NAMALWA (cell line): Measurements from ENCODE around the gene LYPD8.

Experiments
- DNase-seq: peaks from one replicate; pipeline ENCODE4 v3.0.0-alpha.2; 2015; ENCODE audit warnings: low spot score

Gene LYPD8

DNA sequence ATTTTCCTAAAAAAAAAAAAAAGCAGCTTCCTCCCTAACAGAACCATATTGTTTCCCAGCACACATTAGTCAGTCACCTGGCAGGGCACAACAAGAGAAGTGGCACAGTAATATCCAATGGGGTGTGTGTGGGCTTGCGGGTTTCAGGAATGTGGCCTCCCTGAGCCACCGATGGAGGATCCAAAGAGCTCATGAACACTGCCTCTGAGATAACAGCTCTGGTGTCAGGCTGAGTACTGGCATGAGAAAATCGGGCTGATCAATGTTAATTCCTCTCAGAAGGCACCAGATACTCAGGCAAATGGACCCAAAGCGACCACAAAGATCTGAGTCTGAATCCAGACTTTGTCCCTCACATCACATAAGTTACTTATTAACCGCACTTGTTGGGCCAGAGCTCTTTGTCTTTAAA lies 2.2 kb upstream of the LYPD8 start:
- DNase-seq, result no peak

DNA sequence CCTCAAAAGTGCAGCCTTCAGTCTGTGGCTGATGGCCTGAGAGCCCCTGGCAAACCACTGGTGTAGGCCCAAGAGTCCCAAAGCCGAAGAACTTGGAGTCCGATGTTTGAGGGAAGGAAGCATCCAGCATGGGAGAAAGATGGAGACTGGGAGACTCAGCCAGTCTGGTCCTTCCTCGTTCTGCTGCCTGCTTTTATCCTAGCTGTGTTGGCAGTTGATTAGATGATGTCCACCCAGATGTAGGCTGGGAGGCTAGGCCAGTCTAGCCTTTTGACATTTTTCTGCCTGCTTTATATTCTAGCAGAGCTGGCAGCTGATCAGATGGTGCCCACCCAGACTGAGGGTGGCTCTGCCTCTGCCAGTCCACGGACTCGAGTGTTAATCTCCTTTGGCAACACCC lies 1.1 kb upstream of the LYPD8 start:
- no peak for DNase-seq

DNA sequence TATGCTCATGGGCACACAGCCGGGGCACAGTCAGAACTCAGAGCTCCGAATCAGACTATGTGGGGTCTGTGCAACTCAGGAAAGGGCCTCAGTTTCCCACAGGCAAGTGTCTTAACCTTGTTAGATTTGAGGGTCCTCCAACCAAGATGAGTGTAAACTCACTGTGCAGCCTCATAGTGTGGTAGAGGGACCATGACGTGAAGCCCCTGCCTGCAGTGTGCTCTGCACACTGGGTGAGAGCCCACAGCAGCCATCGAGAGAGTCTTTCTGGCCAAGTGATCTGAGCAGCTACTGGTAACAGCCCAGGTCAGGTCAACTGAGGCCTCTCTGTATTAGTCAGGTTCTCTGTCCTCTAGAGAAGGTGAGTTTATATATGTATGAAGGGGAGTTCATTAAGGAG lies 592 bp upstream of the LYPD8 start:
- no peak for DNase-seq

DNA sequence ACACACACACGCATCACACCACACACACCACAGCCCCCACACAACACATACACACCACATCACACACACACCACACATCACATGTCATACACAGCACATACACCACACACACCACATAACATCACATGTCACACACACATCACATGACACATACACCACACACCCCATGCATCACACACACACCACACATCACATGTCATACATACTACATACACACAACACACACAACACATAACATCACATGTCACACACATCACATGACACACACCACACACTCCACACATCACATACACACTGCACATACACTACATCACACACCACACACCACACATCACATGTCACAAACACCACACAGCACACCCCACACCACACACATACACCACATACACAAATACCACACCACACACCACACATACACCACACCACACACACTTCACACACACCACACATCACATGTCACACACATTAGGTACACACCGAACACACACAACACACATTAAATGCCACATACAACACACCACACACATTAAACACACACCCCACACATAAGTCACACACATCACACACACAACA lies 1.8 kb downstream of the LYPD8 start:
- no peak for DNase-seq

DNA sequence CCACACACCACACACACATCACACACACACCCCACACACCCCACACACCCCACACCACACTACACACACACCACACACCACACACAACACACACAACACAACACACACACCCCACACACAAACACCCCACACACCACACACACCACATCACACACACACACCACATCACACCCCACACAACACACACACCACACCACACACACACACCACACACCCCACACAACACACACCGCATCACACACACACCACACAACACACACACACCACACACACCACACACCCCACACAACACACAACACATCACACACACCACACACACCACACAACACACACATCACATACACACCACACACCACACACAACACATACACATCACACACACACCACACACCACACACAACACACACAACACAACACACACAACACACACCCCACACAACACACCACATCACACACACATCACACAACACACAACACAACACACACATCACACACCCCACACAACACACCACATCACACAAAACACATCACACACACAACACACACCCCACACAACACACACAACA lies 2.4 kb downstream of the LYPD8 start:
- DNase-seq, result no peak

DNA sequence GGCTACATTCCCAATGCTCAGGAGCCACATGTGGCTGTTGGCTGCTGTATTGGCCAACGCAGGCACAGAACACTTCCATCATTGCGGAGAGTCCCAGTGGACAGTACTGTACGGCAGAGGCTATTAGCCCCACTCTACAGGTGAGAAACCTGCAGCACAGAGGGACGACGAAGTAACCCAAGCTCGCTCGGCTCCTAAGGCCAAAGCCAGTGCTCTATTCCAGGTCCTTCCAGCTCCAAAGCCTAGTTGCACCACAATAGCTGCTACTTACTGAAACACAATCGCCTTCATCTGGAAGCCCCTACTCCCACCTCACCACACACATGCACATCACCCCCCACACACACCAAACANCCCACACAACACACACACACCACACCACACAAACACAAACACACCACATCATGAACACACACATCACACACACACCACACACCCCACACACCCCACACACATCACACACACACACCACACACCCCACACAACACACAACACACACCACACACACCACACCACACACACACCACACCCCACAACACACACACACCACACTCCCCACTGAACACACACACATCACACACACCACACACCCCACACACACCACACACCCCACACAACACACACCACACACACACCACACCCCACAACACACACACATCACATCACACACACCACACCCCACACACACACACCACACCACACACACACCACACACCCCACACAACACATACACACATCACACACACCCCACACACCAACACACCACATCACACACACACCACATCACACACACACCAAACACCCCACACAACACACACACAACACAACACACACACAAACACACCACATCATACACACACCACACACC lies 3.2 kb downstream of the LYPD8 start:
- peak; percentile 44 for DNase-seq

DNA sequence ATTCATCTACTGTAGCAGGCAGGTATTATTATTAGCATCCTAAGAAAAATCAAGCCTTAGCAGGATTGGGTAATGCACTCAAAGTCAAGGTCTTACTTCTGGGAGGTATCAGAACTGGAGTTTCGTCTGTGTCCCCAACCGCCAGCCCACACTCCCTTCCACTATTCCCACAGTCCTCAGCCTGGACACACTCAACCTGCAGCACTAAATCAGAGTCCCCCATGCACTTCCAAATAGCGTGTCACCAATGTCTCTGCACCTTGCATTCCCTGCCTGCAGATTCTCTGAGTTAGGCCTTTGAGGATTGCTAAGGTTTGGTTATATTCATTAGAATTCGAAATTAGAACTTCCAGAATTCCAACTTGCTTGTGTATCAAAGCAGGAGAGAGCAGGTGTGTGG lies 3.9 kb downstream of the LYPD8 start:
- DNase-seq, result peak; percentile 12

DNA sequence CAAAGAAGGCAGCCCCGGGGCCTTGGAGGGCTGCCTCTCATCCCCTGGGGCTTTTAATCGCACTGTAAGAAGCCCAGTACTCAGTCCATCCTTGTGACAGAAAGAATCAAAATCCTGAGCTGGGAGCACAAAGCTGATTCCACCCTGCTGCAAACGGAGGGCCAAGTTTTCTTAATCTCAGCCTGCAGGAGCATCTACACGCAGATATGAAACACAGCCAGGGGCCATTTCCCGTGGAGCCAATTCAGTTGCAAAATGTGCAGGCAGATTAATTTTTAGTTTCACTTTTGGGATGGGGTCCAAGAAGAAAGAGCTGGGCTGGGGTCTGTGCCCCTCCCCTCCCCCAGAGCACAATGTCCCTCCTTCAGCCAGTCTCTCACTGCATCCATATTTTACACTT lies 4.4 kb downstream of the LYPD8 start:
- no peak for DNase-seq

DNA sequence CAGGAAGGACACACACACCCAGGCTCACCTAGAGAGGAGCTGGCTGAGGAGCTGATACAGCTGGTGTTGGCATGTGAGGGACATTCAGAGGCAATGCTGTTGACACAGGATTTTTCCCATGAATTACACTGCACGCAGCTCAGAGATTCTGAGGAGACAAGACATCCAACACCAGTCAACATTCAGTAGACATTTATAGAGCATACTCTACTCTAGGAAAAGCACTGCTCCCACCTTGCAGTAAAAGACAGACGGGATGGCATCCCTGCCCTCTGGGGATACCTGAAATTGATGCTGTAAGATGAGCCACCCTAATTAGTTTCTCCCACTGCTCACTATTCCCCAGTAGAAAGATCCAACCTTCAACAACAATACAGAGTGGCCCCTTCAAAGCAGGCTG lies 5.1 kb downstream of the LYPD8 start:
- no peak for DNase-seq

DNA sequence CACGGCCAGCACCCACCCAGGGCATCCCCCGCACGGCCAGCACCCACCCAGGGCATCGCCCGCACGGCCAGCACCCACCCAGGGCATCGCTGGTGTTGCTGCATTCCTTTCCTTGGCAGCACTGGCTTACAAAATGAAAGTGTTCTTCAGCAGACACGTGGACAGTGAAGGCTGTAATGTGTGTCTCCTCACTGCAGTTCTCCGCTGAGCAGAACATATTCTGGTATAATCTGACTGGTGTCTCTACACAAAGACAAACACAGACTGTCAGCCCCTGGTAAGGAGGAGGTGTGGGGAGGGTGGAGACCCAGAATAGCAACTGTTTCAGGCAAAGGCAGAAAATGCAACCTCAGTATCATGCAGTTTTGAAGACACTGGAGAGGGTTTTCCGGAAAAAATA lies 7.3 kb downstream of the LYPD8 start:
- no peak for DNase-seq

DNA sequence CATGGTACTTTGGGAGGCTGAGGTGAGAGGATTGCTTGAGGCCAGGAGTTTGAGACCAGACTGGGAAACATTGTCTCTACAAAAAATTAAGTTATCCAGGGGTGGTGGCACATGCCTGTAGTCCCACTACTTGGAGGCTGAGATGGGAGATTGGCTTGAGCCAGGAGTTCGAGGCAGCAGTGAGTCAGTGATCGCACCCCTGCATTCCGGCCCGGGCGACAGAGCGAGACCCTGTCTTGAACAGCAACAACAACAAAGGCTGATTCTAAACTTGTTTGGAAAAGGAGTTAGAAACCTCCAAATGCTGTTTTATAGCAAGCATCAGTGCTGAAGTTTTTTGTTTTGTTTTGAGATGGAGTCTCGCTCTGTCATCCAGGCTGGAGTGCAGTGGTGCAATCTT lies 14.7 kb downstream of the LYPD8 start:
- DNase-seq, result no peak

DNA sequence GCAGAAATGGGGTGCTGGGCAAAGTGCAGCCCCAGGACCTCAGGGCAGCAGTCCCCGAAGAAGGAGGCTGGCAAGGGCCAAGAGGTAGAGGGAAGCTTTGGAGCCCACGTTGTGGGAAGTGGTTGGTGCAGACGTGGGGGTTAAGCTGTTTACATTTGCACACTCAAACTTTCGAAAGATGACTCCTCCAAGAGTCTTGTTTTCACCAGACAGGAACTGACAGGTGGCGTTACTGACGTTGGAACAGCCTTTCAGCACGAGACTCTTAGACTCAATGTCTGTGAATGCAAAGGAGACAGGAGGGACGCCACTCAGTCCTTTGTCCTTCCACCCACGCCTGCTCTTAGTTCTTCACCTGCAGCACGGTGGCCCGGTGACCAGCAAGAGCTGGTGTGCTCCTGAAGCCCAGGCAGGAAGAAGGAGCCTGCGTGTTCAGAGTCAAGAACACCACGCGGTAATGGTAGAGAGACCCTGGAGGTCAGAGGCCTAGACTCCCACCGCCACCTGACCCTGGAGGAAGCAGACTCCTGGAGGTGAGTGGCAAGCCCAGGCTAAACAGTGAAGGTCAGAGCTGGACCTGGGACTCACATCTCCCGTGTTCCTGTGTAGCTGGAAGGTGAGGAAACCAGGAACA lies 15.9 kb downstream of the LYPD8 start:
- no peak for DNase-seq

DNA sequence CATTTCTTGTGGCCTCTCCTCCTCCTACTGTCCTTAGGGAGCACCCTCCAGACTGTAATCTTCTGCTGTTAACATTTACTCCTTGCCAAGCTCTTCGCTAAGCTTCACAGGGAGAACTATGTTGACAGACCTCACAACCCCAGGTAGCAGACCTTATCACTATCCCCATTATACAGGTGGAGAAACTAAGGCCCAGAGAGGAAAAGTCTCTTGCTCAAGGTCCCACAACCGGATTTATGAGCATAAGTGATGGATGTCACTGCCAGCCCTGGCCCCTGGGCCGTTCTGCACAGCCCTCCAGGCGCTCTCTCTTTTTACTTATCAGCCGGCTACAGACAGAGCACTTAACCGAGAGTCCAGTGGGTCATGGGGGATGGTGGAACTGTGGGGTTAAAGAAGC lies 18.1 kb downstream of the LYPD8 start:
- DNase-seq, result no peak

DNA sequence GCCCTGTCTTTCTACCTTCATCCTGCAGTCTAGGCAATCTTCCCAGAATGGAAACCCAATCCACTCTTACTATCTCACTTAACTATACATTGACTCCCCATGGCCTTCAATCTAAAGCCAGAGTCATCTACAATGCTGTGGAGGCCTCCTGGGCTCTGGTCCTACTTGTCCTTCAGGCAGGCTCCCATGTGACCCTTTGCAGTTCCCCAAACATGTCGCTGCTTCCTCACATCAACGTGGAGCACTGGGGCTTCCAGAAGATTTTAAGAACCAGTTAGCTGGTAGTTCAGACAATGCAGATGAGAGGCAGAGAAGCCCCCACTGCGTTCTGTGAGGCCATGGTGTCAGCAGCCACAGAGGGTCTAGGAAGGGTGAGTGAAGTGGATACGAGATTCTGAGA lies 18.6 kb downstream of the LYPD8 start:
- no peak for DNase-seq

DNA sequence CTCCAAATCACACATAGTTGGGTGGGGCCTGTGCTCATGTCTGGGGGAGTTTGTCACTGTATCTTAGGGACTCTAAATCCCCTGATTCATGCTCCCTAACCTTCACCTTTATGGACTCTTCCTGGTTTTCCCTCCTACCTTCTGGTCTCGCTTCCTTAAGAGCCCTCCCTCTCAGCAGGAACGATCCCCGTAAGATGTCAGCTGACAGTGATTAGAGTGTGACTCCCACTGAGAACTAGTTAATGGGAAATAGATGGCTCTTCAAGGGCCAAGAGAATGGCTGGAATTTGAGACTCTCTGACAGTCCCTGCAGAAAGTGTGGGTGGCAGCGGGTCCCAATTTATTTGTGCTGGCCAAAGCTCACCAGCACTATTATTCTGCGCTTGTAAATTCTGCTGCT lies 22.0 kb downstream of the LYPD8 start:
- DNase-seq, result no peak

DNA sequence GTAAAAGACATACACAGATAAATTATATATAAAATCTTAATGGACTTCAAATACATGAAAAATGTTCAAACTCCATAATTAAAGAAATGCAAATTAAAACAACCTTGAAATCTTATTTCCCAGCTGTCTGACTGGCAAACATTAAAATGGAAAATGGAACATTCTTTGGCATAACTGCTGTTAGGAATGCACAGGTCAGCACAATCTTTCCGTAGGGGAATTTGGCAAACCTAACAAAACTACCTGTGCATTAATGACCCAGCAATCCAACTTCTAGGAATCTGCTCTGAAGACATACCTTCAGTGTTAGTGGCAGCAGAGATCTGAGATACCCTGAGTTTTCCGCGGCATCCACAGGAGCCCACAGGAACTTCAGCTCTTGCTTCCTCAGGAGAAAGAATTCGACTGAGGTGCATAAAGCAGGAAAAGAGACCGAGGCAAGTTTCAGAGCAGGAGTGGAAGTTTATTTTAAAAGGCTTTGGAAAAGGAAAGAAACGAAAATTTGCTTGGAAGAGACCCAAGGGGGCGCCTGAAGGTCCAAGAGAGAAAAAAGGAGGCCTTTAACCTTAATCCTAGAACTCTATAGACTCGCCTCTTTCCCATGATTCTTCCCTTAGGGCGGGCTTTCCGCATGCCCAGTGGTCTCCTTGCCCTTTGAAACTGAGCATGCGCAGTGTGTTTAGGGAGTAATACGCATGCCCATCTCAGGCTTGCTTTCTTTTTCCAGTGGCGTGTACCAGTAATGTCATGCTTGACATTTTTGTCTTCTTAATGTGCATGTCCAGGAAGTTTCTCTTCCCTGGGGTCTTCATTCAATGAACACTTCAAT lies 24.8 kb downstream of the LYPD8 start:
- no peak for DNase-seq

DNA sequence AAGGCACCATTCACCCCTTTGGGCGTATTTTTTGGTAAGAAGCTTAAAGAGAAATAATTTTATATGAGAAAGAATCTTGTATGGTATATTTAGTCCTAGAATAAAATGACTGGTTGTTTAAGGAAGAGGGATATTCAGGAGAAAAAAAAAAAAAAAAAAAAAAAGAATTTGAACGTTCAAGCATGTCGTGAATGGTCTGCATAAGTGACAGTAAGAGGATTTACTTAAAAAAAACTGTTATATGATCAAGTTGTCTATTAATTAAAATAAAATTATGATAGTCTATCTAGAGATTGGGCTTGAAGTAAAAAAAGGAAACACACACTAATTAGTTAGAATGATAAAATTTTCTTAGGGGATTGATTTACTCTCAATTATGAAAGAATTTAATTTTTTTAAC lies 41.3 kb downstream of the LYPD8 start:
- DNase-seq, result no peak

DNA sequence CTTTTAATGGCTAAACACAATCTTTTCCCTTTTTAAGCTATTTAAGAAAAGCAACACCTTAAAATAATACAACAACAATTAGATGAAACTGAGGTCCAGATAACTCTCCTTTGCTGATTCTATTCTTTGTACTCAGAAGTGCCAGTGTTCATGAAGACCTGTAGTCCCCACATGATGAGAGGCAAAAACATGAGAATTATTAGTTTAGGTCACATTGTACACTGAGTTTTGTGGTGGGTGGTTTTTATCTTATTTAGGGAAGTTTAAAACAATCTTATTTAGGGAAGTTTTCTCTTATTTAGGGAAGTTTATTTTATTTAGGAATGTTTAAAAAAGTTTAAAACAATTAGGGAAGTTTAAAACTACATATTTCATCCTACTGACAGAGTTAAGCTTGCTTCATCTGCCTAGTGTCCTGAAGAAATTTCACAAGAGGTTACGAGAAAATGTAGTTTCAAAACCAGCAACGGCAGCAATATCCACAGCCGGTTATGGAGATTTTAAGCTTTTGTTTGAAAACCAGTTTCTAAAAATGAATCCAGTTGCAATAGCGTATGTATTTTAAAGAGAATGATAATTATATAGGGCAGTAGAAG lies 45.2 kb downstream of the LYPD8 start:
- DNase-seq, result no peak

DNA sequence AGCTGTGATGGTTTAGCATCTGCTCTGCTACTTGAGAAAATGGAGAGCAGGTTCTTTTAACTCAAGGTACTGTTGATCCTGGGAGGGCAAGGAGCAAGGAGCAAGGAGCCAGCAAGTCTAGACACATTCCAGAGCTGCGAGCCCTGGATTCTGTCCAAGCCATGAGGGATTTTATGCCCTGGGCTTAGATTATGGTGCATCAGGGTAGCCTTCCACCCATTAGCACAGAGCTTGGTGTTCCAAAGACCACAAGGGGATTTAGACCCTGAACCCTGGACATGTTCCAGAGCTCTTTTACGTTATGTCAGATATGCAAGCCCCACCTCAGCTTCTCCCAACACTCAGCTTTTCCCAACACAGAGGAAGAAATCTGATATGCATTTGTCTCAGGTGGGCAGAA lies 51.0 kb downstream of the LYPD8 start:
- DNase-seq, result no peak

DNA sequence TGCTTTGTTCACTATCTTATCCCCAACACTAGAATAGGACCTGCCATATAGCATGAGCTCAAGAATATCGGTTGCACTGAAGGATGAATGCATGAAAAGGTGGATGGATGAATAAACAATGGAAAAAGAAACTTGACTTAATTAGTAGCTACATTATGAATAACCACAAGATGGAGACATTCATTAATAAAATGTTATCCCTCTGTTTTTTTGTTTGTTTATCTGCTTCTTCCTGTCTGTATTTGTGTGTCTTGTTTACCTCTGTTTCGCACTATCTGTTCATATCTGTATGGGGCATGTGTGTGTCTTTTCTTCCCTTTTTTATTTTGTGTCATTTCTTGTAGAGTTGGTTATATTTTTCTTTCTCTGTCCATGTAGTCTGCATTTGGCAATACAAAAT lies 51.9 kb downstream of the LYPD8 start:
- DNase-seq, result peak; percentile 19

DNA sequence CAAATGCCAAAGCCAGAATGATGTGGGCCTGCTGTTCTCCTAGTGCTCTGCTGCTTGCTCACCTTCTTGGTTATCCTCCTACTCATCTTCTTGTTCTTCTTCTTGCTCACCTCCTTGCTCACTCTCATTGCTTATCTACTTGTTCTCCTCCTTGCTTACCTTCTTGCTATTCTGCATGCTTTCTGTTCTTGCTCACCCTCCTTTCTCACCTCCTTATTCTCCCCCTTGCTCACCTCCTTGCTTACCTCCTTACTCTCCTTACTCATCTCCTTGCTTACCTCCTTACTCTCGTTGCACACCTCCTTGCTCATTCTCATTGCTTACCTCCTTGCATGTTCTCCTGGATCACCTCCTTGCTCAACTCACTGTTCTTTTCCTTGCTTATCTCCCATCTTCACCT lies 52.8 kb downstream of the LYPD8 start, which contains the start of gene OR14I1:
OR14I1 (minus strand) TSS at position 53 of the 400 bp plus-strand sequence.
- no peak for DNase-seq

DNA sequence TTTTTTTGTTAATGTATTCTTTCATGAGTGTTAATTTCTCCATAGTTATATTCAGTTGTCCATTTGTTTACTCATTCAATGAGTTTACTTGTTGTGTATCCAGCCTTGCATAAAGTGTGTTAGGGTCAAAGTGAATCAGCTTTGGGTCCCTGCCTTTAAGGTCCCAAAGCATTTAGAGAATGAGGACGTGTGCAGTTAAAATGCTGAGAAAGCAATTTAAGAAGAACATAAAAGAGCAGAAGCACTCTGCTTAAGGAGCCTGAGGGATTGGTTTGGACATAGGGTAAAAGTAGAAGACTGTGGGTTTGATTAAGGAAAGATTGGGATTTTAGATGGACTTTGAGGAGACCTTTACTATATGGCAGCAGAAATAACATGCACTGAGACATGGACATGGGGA lies 56.5 kb downstream of the LYPD8 start:
- no peak for DNase-seq
